ENCODE measurements around the gene PARD3B.

- no peak for TF ChIP-seq MAX (IDR thresholded peaks at IDR 0.05)
- no peak for TF ChIP-seq EZH2 (IDR thresholded peaks at IDR 0.05)
- no peak for TF ChIP-seq CTCF (IDR thresholded peaks at IDR 0.05 in 2 of 3, conservative IDR thresholded peaks at IDR 0.05 in 1 of 3; ENCODE audit: borderline replicate concordance in 1 of 3, insufficient read depth in 1 of 3, low read depth in 2 of 3, low read length in 2 of 3)
- TF ChIP-seq EZH2phosphoT487 (IDR thresholded peaks at IDR 0.05; ENCODE audit: borderline replicate concordance), result no peak
- TF ChIP-seq POLR2A (IDR thresholded peaks at IDR 0.05; ENCODE audit: borderline replicate concordance, extremely low read depth, insufficient read depth, insufficient read length), result no peak
- no peak for TF ChIP-seq EGR1 (IDR thresholded peaks at IDR 0.05; ENCODE audit: low read depth)
- TF ChIP-seq TCF7L2 (IDR thresholded peaks at IDR 0.05; ENCODE audit: borderline replicate concordance, extremely low read depth, insufficient read depth, insufficient read length), result no peak
- no peak for TF ChIP-seq POLR2AphosphoS5 (IDR thresholded peaks at IDR 0.05; ENCODE audit: low read depth, low read length)
- TF ChIP-seq, protein P1, sequence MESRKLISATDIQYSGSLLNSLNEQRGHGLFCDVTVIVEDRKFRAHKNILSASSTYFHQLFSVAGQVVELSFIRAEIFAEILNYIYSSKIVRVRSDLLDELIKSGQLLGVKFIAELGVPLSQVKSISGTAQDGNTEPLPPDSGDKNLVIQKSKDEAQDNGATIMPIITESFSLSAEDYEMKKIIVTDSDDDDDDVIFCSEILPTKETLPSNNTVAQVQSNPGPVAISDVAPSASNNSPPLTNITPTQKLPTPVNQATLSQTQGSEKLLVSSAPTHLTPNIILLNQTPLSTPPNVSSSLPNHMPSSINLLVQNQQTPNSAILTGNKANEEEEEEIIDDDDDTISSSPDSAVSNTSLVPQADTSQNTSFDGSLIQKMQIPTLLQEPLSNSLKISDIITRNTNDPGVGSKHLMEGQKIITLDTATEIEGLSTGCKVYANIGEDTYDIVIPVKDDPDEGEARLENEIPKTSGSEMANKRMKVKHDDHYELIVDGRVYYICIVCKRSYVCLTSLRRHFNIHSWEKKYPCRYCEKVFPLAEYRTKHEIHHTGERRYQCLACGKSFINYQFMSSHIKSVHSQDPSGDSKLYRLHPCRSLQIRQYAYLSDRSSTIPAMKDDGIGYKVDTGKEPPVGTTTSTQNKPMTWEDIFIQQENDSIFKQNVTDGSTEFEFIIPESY (IDR thresholded peaks at IDR 0.05; ENCODE audit: extremely low read depth, insufficient replicate concordance, low read length), result no peak
- TF ChIP-seq ZFX (IDR thresholded peaks at IDR 0.05), result no peak
- no peak for TF ChIP-seq REST (IDR thresholded peaks at IDR 0.05; ENCODE audit: low read depth)
- TF ChIP-seq ZNF274 (IDR thresholded peaks at IDR 0.05; ENCODE audit: low read depth, low read length), result no peak
Observed at GRCh38 chr2:205091411-205091810, 546.1 kb downstream of the PARD3B start.
